Loucy (cell line): ENCODE measurements around the gene ARID1B.

Experiments used
- EZH2phosphoT487 ChIP-seq: fragments of 200-600 bp; IDR thresholded peaks from 2 replicates; pipeline ENCODE4 v1.6.1; 2018; ENCODE audit warnings: antibody characterized with exemption, mild to moderate bottlenecking, moderate library complexity, borderline replicate concordance
- TF ChIP-seq, protein P1 (sequence below): fragments of 200-600 bp; sonication (generic); conservative IDR thresholded peaks from 2 replicates; pipeline ENCODE4 v1.5.1; 2014; ENCODE audit warnings: mild to moderate bottlenecking, antibody characterized with exemption, low read length

DNA sequence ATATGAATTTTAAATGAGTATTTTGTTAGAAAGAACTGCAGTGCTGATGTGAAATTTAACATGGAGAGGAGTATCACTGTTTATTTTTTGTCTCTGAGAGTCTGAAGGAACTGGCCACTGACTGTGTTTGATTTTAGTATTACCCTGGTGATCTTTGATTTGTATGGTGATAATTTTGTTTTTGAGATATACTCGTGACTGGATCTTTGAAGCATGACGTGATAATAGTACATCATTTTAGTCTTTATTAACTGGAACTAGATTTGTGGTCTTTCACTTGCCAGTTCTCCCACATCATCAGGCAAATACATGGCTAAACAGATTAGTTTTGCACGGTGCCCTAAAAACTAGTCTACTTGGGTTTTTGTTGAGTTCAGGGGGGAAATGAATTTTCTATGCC lies 55.5 kb downstream of the ARID1B start:
- TF ChIP-seq, protein P1, sequence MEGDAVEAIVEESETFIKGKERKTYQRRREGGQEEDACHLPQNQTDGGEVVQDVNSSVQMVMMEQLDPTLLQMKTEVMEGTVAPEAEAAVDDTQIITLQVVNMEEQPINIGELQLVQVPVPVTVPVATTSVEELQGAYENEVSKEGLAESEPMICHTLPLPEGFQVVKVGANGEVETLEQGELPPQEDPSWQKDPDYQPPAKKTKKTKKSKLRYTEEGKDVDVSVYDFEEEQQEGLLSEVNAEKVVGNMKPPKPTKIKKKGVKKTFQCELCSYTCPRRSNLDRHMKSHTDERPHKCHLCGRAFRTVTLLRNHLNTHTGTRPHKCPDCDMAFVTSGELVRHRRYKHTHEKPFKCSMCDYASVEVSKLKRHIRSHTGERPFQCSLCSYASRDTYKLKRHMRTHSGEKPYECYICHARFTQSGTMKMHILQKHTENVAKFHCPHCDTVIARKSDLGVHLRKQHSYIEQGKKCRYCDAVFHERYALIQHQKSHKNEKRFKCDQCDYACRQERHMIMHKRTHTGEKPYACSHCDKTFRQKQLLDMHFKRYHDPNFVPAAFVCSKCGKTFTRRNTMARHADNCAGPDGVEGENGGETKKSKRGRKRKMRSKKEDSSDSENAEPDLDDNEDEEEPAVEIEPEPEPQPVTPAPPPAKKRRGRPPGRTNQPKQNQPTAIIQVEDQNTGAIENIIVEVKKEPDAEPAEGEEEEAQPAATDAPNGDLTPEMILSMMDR = no peak
- TF ChIP-seq EZH2phosphoT487 = no peak
